ENCODE data around the gene DLGAP4.
"Not testable (repeated sequence)": the region's sequence is repeated elsewhere in the genome, so short reads cannot be mapped to it uniquely, and the experiment has no call there.

DLGAP4 gene

DNA sequence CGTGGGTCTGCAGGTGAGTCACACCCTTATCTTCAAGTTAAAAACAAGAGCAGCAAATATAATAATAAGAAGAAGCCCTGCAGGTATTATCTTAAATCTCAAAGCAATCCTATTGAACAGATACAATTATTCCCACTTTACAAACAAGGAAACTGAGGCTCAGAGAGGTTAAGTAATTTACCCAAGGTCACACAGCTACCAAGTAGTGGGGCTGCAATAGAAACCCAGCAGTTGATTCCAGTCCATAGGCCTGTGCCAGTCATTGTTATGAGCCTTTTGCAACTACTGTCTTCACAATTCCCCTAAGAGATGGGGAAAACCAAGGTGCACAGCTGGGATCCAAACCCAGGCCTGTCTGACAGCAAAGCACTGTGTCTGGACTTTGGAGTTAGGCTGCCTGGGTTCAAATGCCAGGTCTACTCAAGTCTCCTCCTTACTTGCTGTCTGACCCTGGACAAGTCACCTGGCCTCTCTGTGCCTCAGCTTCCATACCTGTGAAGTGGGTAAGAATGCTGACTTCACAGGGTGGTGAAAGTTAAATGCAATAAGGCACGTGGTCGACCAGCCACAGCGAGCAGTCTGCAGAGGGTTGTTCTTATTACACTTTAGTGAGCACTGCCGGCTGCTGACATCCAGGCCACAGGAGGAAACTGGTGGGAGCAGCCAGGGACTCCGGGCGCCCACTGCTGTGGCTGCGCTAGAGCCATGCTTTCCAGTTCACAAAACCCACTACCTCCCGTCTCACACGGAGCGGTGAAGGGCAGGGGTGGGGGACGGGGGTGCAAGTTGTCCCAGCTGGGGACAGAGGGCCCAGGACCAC is 241.3 kb downstream of the DLGAP4 start:
- DNase-seq: no peak

DNA sequence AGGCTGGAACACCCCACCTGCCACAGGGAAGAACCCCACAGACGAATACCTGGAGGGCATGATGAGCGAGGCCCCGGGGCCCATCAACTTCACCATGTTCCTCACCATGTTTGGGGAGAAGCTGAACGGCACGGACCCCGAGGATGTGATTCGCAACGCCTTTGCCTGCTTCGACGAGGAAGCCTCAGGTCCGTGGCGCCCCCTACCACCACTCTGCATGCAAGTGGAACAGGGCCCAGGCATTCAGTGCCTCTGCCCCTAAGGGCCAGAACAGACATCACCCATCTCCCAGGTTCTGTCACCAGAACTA is 241.8 kb downstream of the DLGAP4 start:
- no peak for DNase-seq

DNA sequence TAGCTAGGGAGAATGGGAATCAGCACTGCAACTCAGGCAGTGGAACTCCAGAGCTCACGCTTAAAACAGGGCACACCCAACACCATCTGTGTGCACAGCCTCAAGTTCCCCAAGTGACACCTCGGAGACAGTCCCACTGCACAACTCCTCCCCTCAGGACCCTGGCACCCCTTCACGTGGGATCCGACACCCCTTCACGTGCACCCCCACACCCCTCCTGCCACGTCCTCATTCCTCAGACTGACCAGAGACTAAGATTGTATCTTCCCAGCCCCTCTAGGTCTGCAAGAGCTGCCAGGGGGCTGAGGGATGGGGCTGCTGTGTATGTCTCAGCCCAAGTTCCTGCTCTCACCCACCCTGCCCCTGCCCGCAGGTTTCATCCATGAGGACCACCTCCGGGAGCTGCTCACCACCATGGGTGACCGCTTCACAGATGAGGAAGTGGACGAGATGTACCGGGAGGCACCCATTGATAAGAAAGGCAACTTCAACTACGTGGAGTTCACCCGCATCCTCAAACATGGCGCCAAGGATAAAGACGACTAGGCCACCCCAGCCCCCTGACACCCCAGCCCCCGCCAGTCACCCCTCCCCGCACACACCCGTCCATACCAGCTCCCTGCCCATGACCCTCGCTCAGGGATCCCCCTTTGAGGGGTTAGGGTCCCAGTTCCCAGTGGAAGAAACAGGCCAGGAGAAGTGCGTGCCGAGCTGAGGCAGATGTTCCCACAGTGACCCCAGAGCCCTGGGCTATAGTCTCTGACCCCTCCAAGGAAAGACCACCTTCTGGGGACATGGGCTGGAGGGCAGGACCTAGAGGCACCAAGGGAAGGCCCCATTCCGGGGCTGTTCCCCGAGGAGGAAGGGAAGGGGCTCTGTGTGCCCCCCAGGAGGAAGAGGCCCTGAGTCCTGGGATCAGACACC is 242.8 kb downstream of the DLGAP4 start:
- DNase-seq: no peak

DNA sequence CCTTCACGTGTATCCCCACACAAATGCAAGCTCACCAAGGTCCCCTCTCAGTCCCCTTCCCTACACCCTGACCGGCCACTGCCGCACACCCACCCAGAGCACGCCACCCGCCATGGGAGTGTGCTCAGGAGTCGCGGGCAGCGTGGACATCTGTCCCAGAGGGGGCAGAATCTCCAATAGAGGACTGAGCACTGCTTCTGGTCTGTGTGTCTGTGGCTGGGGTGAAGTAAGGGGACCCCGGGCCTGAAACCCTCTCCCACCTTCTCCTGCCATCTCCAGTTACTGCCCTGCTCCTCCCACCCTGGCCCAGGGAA is 243.4 kb downstream of the DLGAP4 start:
- no peak for DNase-seq

DNA sequence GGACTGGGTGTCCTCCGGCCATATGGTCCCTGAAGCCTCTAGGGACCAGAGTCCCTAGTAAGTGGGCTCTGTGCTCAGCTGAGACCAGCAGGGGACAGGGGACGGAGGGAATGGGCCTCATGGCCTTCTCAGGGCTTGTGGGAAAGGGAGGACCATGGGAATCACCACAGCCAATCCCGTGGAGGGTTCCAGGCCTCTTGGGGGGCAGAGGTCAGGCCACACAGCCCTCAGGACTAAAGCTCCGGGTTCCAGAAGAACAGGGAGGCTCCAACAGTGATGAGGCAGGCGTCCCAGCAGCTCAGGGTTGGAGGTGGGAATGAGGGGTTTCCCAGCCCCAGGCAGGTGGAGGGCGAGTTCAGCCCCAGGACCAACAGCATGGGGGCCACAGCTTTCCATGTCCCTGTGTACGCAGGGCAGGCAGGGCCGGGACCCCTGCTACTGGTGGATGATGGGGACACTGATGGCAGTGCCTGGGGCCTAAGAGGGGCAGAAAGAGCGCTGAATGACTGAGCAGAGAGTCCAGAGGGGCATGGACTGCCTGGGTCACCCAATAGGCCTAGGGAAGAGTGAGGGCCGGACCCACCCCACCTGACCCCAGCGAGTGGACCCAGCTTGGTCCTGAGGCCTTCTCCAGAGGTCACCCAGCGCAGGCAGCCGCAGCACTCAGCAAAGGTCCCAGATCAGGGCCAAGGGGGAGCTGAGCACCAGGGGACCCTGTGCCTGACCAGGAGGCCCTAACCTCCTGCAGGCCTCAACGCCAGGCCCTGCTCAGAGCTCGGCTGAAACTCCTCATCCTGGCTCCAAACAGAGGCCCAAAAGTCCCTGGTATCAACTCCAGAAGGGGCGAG is 244.0 kb downstream of the DLGAP4 start:
- DNase-seq: no peak

DNA sequence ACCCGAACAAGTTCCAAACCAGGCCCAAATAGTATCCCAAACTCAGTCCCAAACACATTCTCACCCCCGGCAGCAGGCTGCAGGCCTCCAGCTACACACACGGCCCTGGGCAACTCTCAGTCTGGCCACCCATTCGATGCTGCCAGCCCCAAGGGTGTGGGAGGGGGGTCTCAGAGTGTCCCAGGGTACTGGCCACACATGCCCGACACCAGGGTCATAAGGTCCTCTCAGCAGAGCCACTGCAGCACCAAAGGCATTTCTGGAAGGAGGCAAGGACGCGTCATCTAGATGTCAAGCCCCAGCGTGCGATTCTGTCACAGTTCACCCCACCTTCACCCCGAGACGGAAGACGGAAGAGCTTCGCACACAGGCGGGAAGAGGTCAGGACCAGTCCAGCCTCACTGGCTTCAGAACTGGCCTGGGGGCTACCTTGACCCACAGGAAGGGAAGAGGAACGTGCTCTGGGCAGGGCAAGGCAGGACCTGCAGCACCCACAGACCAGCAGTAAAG is 244.7 kb downstream of the DLGAP4 start:
- no peak for DNase-seq

DNA sequence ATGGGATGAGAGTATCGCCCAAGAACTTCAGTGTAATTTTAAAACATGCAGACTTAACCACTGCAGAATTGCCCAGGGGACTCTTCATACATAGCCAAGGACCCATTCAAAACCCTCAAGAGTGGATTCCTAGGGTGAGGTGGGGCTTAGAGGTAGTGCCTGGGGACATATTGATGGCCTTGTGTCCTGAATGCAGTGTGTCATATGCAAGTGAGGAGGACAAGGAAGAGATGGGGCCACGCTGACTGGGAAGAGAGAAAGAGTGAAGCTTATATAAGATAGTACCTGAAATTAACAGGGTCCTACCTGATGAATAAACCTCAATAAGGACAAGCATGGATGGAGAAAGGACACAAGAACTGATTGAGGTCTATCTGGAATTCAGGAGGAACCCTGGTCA is 249.1 kb downstream of the DLGAP4 start:
- no peak for DNase-seq

DNA sequence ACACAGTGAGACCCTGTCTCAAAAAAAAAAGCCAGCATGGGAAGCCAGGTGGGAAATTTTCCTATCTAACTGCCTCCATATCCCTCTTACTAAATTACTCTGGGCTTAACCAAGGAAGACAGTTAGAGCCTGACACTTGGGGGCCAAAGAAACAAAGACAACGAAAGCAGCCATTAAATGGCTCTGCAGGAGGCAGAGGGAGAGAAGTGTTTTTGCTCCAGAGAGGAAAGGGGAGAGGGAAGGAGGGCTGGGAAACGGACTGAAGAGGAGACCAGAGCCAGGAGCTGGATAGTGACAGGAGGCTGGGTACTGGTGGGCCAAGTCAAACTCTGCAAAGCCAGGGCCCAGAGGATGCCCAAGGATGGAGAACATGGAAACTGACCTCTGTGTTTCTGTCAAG is 256.6 kb downstream of the DLGAP4 start:
- DNase-seq: no peak

DNA sequence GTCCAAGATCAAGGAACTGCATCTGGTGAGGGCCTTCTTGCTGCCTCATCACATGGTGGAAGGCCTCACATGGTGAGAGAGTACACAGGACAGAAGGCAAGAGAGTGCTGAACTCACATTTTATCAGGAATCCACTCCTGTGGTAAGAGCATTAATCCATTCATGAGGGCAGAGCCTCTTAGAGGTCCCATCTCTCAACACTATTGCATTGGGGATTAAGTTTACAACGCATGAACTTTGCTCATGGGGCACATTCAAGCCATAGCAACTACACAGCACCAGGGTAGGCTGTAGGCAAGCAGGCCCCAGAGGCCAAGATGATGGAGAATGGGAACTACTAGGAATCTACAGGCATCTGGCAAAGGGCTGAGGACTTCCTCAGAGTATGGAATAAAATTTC is 257.2 kb downstream of the DLGAP4 start:
- DNase-seq: no peak

DNA sequence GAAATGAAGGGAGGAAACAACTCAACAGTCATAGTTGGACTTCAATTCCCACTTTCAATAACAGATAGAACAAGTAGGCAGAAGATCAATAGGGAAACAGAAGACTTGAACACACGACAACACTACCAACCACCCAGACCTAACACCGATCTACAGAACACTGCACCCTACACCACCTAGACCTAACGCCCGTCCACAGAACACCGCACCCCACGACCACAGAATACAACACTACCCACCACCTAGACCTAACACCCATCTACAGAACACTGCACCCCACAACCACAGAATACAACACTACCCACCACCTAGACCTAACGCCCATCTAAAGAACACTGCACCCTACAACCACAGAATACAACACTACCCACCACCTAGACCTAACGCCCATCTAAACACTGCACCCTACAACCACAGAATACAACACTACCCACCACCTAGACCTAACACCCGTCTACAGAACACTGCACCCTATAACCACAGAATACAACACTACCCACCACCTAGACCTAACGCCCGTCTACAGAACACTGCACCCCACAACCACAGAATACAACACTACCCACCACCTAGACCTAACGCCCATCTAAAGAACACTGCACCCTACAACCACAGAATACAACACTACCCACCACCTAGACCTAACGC is 258.1 kb downstream of the DLGAP4 start:
- not testable (repeated sequence) for DNase-seq

DNA sequence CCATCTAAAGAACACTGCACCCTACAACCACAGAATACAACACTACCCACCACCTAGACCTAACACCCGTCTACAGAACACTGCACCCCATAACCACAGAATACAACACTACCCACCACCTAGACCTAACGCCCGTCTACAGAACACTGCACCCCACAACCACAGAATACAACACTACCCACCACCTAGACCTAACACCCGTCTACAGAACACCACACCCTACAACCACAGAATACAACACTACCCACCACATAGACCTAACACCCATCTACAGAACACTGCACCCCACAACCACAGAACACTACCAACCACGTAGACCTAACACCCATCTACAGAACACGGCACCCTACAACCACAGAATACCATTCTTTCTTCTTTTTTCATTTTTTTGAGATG is 258.6 kb downstream of the DLGAP4 start:
- not testable (repeated sequence) for DNase-seq

DNA sequence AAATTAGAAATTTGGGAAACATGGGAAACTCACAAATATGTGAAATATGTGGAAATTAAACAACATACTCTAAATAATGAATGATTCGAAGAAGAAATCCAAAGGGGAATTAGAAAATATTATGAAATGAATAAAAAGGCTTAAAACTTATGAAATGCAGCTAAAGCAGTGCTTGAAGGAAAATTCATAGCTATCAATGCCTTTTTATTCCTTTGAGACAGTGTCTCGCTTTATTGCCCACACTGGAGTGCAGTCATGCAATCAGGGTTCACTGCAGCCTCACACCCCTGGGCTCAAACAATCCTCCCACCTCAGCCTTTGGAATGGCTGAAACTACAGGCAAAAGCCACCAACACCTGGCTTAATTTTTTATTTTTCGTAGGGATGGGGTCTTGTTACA is 259.4 kb downstream of the DLGAP4 start:
- DNase-seq: no peak

DNA sequence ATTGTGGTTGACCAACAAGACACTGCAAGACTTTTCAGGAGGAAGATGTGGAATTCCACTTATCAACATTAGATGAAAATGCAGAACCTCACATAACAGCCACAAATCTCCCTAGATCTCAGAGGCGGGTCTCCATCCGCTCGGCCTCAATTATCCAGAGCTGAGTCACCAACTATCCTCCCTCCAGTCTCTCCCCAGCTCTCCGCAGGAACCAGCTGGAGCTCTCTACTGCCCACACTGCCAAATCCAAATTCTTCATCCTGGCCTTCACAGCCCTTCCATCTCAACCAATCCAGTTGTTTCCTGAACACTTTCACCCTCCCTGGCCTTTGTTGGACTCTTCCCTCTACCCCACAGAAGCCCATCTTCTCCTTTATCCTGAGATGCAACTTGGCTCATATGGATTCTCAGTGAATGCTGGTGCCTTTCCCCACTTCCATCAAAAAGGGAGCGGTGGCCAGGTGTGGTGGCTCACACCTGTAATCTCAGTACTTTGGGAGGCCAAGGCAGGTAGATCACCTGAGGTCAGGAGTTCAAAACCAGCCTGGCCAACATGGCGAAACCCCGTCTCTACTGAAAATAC is 263.8 kb downstream of the DLGAP4 start:
- no peak for DNase-seq

DNA sequence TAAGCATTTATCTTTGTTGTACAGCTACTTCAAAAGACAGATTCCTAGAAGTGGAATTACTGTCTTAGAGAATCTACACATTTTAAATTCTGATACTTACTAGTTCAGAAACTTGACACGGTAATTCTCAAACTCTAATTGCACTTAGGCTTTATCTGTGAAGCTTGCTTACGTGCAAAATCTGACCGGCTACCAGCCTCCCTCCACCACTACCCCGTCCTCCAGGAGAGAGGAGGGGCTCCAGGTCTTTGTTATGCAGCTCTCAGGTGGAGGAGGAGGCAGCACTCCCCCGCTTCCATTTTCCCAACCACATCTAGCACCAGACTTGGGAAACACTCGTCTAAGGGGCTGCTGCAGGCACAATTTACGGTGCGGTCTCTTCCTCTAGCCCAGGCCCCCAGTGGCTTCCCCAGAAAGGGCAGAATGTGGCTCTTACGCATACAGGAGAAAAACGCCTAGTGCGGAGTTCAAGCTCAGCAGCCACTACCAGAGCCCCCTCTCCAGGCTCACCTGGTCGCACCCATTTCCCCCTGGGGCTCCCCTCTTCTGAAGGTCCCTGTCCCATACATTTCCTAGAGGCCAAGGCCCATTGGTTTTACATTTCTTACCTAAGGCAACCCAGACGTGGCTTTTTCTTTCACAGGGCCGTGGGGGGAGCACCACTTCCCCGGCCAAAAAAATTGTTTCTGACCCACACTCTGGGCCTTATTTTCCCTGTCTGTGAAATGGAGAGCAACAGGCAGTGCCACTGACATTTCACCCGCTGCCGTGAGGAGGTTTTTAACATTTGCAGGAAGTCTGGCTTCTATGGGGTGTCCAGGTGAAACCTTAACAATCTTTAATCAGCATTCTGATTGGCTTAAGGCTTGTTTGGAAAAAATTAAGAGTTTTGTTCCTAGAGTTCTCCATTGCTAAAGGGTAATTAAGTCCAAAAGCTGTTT is 265.7 kb downstream of the DLGAP4 start:
- DNase-seq: no peak

DNA sequence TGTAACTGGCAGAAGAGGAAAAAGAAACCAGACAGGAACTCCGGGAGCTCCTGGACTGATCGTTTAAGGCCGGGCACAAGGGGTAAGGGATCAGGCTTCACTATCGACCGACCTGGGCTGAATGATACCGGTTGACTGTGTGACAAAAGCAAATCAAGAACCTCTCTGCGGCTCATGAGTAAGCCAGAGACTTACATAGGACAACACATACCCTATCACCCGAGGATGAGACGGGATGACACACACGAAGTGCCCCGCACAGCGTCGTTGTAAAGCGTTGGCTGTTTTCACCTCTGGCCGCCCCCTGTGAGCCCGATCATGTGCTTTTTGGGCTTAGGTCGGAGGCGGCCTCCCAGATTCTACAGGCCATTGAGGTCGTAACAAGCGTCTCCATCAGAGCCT is 266.6 kb downstream of the DLGAP4 start:
- DNase-seq: no peak

DNA sequence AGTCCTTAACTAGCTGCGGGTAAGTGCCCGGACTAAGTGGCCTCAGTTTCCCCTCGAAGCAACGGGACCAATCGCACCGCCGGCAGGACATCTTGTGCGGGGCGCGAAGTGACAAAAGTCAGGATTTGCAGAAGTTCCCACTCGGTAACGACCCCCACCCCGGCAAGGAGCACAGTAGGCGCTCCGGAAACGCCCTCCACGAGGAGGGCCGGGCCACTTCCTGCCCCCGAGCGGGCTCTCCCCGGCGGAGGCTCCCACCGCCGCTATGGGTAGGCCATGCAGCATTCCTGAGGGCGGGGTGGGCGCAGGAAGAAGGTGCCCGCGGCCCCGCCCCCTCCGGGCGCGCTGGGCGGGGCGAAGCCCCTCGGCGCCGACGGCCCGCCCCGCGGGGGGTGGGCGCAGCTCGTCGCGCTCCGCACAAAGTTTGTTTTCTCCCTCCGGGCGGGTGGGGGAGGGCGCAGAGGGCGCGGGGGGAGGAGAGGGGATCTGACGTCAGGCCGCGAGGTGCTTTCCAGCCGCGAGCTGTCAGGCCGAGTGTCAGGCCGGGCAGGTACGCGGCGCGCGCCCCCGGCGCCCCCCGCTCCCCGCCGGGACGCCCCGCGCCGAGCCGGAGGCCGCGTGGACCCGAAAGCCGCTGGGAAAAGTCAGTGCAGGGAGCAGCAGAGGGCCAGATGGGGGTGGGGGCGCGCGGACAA is 267.1 kb downstream of the DLGAP4 start, which contains the start of gene TGIF2:
TSS of gene TGIF2 (plus strand) at position 495 of the 695 bp plus-strand sequence. CDS start 5,178 bp downstream, outside the sequence.
- DNase-seq: no peak

DNA sequence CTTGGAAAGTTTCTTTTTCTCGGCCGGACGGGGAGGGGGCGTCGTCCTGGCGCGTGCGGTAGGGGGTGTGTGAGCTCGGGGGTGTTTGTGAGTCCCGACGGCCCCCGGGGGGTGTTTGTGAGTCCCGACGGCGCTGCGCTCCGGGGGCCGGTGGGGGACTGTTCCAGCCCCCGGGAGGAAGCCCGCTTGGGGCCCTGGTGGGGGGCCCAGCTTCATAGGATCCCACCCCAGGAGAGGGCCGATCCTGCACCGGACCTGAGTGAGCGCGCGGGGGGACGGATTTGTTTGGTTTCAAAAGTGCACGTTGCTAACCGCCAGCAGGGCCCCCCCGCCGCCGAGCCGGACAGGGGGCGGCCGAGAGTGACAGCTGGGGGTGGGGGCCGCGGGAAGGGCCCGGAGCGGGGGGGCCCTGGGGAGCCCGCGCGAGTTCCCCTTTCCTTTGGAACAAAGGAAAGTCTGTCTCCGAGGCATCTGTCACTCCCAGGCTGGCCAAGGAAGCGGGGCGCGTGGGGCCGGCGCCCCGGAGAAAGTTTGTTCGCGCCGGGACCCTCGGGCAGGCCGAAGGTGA is 267.7 kb downstream of the DLGAP4 start:
- peak; percentile 12 for DNase-seq

DNA sequence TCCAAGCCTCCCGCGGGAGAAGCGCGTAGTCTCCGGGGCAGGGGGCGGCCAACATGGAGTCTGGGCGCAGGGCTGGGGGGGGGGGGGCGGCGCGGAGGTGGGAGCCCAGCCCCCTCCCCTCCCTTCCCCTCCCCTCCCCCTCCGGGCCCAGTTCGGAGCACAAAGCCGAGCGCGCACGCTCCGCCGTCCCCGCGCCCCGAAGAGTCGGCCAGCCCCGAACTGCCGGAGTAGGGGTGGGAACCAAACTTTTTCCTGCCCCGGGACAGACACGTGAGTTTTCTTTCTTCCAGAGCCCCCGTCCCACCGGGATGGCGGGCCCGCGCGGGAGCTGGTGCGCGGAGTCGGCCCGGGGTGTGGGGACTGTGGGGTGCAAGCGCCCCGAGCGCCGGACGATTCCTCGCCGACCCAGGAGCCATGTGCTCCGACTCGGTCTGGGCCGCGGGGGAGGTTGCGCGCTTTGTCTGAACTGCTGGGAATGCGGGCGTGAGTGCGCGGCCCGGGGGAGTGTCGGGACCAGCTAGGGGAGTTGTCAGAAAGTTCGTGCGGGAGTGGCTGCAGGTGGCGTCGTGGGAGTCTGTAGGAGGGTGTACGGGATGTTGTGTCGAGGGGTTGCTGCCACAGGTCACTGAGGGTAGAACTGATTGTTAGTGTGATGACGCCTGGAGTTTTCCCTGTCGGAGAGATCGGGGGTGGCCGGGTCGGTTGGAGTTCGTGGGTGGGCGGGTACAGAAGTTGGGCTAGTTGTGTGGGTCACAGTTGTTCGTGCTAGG is 268.4 kb downstream of the DLGAP4 start:
- DNase-seq: peak; percentile 6

DNA sequence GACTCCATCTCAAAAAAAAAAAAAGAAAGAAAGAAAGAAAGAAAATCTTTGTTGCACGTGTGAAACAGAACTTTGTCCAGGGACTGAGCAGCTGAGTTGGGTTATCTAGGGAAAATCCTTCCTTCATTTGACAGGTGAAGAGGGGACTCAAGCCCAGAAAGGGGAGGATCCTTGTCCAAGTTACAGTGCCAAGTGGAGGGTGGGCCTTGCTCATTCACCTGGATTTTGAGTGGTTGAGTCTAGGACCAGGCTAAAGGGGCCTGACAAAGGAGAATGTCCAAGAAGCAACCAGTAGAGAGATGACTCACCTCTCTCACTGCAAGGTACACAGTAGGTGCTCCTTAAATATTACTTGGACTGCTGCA is 269.9 kb downstream of the DLGAP4 start:
- DNase-seq: no peak

Measured in NCI-H524 treated with DMSO at 0.1 percent for 48 hours (cell line).